ENCODE data around the gene PYDC1. TPM values are rescaled to one million over a fixed set of nuclear protein-coding genes. Genes with fewer than 3 reads are reported as not detected.

PYDC1 gene
- total RNA-seq: not detected in 2 replicates
- long read RNA-seq: 0 reads

DNA sequence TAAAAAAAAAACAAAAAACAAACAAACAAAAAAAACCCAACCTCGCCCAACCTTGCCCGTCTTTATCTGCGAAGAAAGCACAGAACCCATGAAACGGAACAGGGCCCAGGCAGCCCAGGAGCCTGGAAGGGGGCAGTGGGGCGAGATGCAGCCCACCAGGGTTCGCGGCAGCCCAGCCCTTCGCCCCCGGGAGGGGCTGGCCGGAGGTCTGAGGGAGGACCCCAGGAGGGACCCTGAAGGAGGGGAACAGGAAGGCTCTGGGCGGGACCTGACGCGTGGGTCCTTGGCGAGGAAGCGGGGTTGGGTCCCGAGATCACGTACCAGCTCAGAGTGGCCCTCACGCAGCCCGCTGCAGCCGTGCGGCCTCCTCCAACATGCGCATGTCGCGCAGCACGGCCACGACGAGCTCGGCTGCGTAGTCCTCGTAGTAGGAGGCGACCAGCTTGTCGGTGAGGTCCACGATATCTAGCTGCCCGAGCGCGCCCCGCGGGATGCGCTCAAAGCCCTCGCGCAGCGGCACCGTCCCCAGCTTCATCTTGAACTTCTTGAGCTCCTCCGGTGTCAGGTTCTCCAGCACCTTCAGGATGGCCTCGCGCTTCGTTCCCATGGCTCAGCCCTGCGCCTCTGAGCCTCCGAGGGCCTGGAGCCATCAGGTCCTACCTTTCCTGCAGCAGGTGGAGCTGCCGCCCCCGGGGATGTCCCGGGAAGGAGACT, at the start of gene PYDC1:
PYDC1 (minus strand) TSS at position 714 of the 714 bp plus-strand sequence; CDS start at position 607, 107 bp downstream.
- no peaks in the 10 kb centered on the region for H3K9me3 Mint-ChIP-seq (ENCODE audit: unreplicated experiment)
- H3K36me3 Mint-ChIP-seq (ENCODE audit: unreplicated experiment): no peaks in the 10 kb centered on the region
- no peak for DNase-seq (ENCODE audit: extremely low spot score, unreplicated experiment)
- peaks cover 16% of the 10 kb centered on the region for H3K4me1 Mint-ChIP-seq (ENCODE audit: unreplicated experiment)
- peaks cover 70% of the 10 kb centered on the region for H3K27me3 Mint-ChIP-seq (ENCODE audit: unreplicated experiment)
- TF ChIP-seq, protein P1, sequence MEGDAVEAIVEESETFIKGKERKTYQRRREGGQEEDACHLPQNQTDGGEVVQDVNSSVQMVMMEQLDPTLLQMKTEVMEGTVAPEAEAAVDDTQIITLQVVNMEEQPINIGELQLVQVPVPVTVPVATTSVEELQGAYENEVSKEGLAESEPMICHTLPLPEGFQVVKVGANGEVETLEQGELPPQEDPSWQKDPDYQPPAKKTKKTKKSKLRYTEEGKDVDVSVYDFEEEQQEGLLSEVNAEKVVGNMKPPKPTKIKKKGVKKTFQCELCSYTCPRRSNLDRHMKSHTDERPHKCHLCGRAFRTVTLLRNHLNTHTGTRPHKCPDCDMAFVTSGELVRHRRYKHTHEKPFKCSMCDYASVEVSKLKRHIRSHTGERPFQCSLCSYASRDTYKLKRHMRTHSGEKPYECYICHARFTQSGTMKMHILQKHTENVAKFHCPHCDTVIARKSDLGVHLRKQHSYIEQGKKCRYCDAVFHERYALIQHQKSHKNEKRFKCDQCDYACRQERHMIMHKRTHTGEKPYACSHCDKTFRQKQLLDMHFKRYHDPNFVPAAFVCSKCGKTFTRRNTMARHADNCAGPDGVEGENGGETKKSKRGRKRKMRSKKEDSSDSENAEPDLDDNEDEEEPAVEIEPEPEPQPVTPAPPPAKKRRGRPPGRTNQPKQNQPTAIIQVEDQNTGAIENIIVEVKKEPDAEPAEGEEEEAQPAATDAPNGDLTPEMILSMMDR (IDR thresholded peaks at IDR 0.05): no peak
- no peak within 1 kb of the TSS for H3K4me3 Mint-ChIP-seq (ENCODE audit: unreplicated experiment)
- no peak within 1 kb of the TSS for H3K27ac Mint-ChIP-seq (ENCODE audit: unreplicated experiment)

DNA sequence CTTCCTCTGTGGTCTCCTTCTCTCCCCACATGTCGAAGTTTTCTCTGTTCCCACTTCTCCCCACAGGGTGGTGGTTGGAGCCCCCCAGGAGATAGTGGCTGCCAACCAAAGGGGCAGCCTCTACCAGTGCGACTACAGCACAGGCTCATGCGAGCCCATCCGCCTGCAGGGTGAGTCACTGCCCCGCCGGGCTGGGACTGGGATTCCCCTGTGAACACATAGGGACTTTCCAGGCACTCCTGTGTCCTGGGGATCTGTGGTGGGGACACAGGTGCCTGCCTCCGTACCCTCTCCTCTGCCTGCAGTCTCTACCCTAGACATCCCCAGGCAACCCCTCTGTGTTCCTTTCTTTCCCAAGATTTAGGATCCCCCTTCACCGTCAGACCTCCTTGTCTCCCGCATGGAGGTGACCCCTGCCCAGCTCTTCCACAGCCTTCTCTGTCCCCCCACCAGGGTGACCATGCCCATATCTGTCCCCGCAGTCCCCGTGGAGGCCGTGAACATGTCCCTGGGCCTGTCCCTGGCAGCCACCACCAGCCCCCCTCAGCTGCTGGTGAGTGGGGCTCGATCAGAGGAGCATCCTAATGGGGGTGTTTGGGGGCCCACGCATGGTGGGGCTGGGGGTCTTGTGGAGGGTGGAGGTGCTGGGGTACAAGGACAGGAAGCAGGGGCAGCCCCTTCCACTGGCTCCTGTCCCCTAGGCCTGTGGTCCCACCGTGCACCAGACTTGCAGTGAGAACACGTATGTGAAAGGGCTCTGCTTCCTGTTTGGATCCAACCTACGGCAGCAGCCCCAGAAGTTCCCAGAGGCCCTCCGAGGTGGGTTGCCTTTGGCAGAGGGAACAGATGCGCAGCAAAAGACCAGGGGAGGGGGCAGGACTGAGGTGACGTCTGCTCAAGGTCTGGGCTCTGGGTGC, 48.7 kb upstream of the PYDC1 start:
- H3K4me1 Mint-ChIP-seq (ENCODE audit: unreplicated experiment): peaks cover 3% of the 10 kb centered on the region
- H3K27me3 Mint-ChIP-seq (ENCODE audit: unreplicated experiment): peaks cover 23% of the 10 kb centered on the region
- no peaks in the 10 kb centered on the region for H3K9me3 Mint-ChIP-seq (ENCODE audit: unreplicated experiment)
- TF ChIP-seq, protein P1 (IDR thresholded peaks at IDR 0.05): no peak
- no peak overlapping the region for H3K27ac Mint-ChIP-seq (ENCODE audit: unreplicated experiment)
- no peaks in the 10 kb centered on the region for H3K36me3 Mint-ChIP-seq (ENCODE audit: unreplicated experiment)
- no peak for DNase-seq (ENCODE audit: extremely low spot score, unreplicated experiment)
- no peak overlapping the region for H3K4me3 Mint-ChIP-seq (ENCODE audit: unreplicated experiment)

DNA sequence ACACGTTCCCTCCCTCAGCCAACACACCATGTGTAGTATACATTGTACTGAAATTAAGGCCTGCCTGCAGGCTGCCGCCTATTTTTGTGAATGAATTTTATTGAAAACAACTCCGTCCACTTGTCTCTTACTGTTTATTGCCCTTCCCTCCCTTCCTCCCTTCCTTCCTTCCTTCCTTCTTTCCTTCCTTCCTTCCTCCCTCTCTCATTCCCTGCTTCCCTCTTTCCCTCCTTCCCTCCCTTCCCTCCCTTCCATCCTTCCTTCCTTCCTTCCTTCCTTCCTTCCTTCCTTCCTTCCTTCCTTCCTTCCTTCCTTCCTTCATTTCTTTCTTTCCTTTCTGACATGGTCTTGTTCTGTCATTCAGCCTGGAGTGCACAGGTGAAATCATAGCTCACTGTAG, 45.1 kb upstream of the PYDC1 start:
- H3K27ac Mint-ChIP-seq (ENCODE audit: unreplicated experiment): no peak overlapping the region
- TF ChIP-seq, protein P1 (IDR thresholded peaks at IDR 0.05): no peak
- H3K27me3 Mint-ChIP-seq (ENCODE audit: unreplicated experiment): peaks cover 17% of the 10 kb centered on the region
- DNase-seq (ENCODE audit: extremely low spot score, unreplicated experiment): no peak
- no peaks in the 10 kb centered on the region for H3K36me3 Mint-ChIP-seq (ENCODE audit: unreplicated experiment)
- no peaks in the 10 kb centered on the region for H3K9me3 Mint-ChIP-seq (ENCODE audit: unreplicated experiment)
- H3K4me3 Mint-ChIP-seq (ENCODE audit: unreplicated experiment): no peak overlapping the region
- peaks cover 3% of the 10 kb centered on the region for H3K4me1 Mint-ChIP-seq (ENCODE audit: unreplicated experiment)

DNA sequence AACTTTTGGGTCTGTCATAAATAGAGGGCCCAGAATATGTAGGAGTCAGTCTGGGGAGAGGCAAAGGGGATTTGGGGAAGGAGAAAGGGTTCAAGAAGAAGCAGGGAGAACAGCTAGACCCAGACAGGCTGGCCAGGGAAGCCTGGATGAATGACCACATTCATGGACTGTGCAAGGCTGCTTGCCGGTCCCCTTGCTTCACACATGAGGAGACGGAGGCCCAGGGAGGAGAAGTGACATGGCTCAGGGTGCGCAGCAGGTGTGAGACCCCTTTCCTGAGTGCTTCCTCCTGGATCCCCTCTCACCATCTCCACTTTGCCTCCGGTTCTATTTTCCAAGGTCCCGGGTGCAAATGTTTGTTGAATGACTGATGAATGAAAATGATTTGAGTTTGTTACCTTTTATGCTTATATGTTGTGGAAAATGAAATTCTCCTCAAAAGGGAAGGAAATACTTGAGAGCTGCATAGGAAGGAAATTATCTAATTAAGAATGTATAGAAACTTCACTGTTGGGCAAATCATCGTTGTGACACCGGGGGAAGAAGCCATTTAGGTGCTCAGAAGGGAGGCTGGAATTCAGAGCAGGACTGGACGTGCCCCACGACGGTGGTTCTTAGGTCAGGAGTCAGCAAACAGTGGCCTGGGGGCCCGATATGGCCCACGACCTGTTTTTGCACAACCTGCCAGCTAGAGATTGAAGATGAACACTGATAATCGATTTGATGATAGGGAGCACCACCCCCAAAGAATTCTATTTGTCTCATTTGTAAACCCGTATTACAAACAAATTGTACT, 43.4 kb upstream of the PYDC1 start:
- Mint-ChIP-seq H3K27ac (ENCODE audit: unreplicated experiment) (no peak overlapping the region), H3K36me3 (ENCODE audit: unreplicated experiment) (no peaks in the 10 kb centered on the region), H3K27me3 (ENCODE audit: unreplicated experiment) (peaks cover 19% of the 10 kb centered on the region), H3K4me3 (ENCODE audit: unreplicated experiment) (no peak overlapping the region), H3K4me1 (ENCODE audit: unreplicated experiment) (peaks cover 3% of the 10 kb centered on the region), H3K9me3 (ENCODE audit: unreplicated experiment) (no peaks in the 10 kb centered on the region)
- no peak for DNase-seq (ENCODE audit: extremely low spot score, unreplicated experiment)
- TF ChIP-seq, protein P1 (IDR thresholded peaks at IDR 0.05): no peak

Measured in osteocyte (in vitro differentiated cells).